Stimulated activated CD8-positive, alpha-beta memory T cell treated with anti-CD3 and anti-CD28 coated beads, Interleukin-4, amount 100 ng/mL, for 4 hours (primary cell): ENCODE data around the gene UBQLN1.
A peak's percentile ranks its signal among the peaks of the same experiment; 100 is the strongest.

ENCODE experiments used
- DNase-seq, 2 donors: peaks; one replicate each; pipeline ENCODE4 v3.0.0-alpha.2; 2020; ENCODE audit warnings: low read depth in 2 of 2, low spot score in 1 of 2

UBQLN1 gene

GRCh38 chr9:83691492-83691891 is 16.3 kb downstream of the UBQLN1 start:
- no peak for DNase-seq

GRCh38 chr9:83688921-83689320 is 18.8 kb downstream of the UBQLN1 start:
- no peak for DNase-seq

DNA sequence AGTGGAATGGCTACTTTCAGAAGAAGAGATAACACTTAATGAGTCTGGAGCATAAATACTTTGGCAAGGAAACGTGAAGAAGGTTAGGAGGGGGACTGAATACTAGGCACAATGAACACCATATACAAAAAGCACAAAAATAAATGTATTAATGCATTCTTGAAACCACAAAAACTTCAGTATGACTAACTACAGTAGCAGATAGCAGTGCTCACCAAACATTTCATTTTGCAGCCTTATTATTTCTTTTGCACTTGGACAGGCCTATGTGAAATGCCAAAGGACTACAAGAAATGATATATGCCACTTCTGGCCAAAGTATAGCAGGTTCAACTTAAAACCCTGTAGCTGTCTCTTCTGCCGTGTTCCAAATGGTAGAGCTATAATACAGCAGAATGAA is 26.3 kb downstream of the UBQLN1 start:
- no peak for DNase-seq

DNA sequence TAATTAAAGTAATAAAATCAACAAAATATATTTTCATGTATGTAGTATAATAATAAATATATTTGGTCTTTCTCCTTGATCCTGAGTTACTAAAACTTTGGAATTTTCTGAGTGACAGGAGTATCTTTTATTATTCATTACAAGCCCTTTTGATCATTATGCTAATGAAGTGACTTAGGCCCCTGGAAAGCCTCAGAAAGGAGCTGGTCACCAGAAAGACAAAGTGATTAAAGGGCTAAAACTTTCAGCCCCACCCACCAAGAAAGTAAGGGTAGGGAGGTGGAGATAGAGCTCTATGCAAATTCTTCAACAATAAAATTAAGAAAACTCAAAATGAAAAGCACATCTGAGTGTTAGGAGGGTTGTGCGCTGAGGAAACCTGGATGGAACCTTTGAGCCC is 27.5 kb downstream of the UBQLN1 start:
- DNase-seq: no peak

GRCh38 chr9:83677596-83677995 is 30.2 kb downstream of the UBQLN1 start:
- no peak for DNase-seq

DNA sequence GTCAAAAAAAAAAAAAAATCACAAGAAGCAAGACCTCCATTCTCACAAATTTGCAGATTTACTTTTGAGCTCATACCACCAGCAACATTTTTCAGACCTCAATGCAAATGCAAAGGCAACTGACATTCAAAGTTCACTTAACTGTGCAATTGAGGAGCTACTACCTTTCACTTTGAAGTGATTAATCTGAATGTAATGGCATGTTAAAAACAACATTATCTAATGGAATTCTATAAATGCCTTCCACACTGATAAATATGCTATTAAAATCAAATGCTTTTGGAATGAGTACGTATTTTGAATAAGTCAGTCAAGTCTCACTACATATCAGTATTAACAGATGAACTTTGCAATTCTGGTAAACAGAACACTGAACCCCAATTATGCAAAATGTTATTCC is 32.3 kb downstream of the UBQLN1 start:
- no peak for DNase-seq

GRCh38 chr9:83671451-83671850 is 36.3 kb downstream of the UBQLN1 start:
- DNase-seq: no peak

DNA sequence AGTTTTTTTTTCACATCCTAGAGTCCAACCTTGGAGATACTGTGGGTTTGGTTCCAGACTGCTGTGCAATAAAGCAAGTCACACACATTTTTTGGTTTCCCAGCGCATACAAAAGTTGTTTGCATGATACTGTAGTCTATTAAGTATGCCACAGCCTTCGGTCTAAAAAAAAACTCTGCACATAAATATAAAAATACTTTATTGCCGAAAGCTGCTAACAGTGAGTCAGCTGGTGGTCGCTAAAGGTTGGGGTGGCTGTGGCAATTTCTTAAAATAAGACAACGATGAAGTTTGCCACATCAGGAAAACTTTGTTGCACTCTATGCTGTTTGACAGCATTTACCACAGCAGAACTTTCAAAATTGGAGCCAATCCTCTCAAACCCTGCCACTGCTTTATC is 37.4 kb downstream of the UBQLN1 start:
- DNase-seq: no peak

- DNase-seq: no peak
These were observed 38.7 kb downstream of the UBQLN1 start for GRCh38 chr9:83669067-83669466.

- DNase-seq: no peak
These were observed 42.1 kb downstream of the UBQLN1 start for GRCh38 chr9:83665580-83666200.

- DNase-seq: no peak
These were observed 44.8 kb downstream of the UBQLN1 start for GRCh38 chr9:83662933-83663332.

DNA sequence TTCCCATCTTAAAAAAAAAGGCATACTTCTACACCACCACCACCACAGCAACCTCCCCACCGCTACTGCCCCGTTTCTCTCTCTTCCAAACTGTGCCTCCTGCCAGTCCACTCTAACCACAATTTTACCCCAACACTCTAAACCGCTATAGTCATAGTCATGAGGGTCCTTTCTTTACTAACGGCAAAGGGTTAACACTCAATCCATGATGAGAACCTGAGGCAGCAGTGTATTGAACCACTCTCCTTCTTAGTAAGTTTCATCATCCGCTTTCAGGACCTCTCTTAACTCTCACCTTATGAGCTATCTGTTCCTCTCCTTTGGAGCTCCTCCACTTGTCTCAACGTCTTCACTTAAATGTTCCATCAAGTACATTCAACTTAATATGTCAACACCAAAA is 50.8 kb downstream of the UBQLN1 start:
- no peak for DNase-seq

DNA sequence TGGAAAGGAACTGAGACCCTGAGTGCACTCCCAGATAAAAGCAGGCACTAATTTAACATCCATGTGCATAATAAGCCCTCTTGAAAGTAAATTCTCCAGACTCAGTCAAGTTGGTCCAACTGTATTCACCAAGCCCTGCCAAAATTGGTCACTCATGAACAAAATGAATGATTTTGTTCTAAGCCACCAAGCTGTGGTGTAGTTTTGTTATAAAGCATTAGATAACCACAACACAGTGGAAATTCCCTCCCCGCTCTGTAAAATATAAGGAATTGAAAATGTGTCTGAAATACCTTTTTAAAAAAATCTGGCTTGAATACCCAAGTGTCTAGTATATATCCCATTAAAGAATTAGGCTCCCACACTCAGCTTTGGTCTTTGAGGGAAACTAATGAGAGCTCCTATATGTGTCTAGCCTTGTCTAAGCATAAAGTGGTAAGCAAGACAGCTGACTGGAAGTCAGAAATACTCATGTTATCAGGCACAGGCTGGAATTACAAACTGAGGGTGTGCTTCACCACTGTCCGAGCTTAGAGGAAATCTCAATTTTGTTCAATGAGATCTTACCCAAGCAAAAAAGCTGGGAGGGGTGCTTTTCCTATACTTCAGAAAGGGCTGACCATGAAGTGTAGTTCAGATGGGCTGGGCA is 51.6 kb downstream of the UBQLN1 start:
- DNase-seq: no peak

DNA sequence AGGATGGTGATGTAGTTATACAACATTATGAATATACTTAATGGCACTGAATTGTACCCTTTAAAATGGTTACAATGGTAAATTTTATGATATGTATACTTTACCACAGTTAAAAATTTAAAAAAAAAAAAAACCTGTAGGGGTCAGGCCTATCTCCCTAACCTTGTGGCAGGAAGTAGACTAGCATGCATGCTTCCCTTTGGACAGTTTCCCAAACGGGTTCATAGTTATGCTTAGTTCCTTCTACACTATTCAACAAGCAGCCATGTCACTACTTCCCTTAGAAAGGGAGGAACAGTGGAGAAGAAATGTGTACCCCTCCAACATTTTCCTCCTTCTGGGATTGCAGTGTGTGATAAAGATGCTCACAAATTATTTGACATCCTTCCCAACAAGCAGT is 52.3 kb downstream of the UBQLN1 start:
- DNase-seq: no peak

DNA sequence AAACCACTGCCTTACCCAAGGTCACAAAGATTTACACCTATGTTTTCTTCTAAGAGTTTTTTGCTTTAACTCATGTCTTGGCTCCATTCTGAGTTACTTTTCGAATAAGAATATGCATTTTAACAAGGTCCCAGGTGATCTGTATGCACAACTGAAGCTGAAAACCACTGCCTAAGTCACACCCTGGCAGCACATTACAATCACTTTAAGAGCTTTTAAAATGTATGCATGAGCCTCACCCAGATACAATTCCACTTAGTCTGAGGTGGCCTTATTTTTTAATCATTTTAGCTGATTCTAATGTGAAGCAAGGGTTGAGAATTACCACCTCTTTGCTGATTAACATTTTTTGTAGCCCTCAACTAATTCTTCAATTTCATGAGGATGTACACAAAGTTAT is 55.3 kb downstream of the UBQLN1 start:
- DNase-seq: no peak

DNA sequence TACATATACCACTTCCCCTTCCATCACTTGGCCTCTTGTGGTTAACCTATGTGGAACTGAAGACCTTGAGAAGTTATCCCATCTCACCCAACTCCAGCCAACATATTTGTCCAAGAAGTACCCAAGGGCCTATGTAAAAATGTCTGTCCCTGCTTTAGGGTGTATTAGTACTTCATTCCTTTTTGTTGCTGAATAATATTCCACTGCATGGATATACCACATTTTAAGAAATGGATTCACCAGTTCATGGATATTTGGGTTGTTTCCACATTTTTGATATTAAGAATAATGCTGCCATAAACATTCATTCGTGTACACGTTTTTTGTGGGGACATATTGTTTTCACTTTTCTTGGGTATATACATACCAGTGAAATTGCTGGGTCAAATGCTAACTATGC is 56.2 kb downstream of the UBQLN1 start:
- DNase-seq: no peak

DNA sequence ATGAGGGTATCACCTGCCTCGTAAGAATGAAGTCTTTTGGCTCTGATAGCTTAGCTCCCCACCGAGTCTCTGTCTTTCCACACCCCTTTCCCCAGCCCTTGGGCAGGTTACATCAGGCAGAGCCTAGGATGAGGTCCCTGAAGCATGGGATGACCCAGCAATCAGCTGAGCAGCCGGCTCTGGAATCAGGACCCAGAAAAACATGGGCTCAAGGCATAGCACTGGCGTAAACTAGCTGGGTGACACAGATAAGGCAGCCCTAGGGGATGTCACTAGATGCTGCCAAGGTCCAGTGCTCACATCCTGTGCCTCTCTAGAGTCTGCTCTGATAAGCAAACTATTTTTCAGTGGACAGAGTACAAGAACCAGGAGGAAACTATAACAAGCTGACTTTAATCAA is 58.2 kb downstream of the UBQLN1 start:
- DNase-seq: no peak

- peak; percentile 42 to 64 for DNase-seq
These were observed 58.7 kb downstream of the UBQLN1 start for GRCh38 chr9:83649080-83649479.

DNA sequence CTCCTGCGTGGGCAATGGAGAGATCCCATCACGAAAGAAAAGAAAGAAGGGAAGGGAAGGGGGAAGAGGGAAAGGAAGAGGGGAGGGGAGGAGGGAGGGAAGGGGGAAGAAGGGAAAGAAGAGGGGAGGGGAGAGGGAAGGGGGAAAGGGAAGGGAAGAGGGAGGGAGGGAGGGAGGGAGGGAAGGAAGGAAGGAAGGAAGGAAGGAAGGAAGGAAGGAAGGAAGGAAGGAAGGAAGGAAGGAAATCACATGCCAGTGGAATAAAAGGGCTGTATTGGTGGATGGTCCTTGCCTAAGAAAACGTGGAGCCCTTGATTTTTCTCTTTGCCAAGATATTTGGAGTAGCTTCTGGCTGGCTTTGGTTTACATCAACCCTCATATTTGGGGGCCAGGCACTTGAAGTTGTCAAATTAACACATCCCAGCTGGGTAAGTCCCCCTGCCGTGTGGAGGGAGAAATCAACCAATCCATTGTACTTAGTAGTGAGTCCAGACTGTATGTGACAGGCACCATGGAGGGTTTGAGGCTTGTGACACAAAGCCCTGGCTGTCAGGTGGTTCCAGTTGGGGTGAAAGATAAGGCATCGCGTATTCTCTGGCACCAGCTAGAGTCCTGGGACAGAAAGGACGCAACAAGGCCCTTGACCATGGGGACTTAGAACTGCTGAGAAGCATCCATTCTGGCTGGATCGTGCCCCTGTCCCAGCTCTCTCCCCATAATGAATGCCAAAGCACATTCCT is 61.1 kb downstream of the UBQLN1 start:
- DNase-seq: no peak

GRCh38 chr9:83642793-83643192 is 65.0 kb downstream of the UBQLN1 start:
- DNase-seq: no peak

- DNase-seq: no peak
These were observed 68.5 kb downstream of the UBQLN1 start for GRCh38 chr9:83639266-83639665.

DNA sequence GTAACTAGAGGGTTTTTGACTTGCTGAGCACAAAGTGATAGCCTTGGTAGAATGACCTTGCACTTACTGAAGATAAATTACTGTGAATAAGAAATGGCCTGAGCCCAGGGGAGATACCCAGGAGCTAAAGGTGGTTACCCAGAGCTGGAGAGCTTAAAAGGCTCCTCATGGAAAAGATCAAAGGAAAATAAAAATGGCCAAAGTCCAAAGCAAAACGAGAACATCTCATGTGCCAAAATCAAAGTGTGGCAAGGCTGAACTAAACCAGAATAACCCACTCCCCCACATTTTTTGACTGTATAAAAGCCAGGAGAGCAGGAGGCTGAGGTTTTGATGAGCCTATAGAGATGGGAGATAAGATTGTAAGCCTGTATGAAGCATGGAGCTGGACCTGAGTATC is 70.4 kb downstream of the UBQLN1 start:
- no peak for DNase-seq

DNA sequence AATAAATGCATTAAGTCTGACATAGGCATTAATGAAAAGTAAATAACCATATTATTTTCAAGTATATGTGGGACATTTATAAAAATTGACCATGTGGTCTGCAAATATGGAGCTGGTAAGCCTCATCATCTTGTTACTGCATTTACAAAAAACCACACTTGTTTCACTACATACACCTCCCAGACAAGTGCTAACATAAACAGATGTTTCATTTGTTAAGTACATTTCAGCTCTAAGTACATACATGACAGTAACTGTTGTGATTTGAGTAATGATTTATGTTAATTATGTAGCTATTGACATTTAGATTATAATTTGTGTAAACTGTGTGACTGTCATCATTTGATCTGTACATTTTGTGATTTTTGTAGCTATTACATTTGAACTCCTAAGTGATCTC is 70.9 kb downstream of the UBQLN1 start:
- no peak for DNase-seq
